Esophagus muscularis mucosa (tissue), 4 donors: ENCODE measurements around the gene RHBDF2. TPM values are rescaled to one million over a fixed set of nuclear protein-coding genes. Genes with fewer than 3 reads are reported as not detected.

Experiments
- total RNA-seq, 4 donors: library from RNA; depleted of rRNA; stranded (reverse); fragments of >200 nt; gene quantifications; one replicate each; pipeline versions ENCODE4 v1.1.0 to v1.2.1, GENCODE V29; 2016

RHBDF2 gene
- total RNA-seq, 4 donors from 2014 or later = 12.9 to 22.5 (median 15.4) TPM

Other genes with a start within 250 kb of the RHBDF2 start
- 10 to 100 TPM in 3 of 4 donors, 1 to 10 TPM in 1; 9.1 to 16.2 (median 12.4) TPM for gene UBALD2, start 236.1 kb downstream of the RHBDF2 start, total RNA-seq
- gene QRICH2, start 193.1 kb downstream of the RHBDF2 start, total RNA-seq = 1 to 10 TPM; 1.7 to 2.6 (median 2.1) TPM
- gene PRPSAP1, start 147.5 kb downstream of the RHBDF2 start, total RNA-seq = 10 to 100 TPM; 37.3 to 71.4 (median 50.4) TPM
- gene SPHK1, start 116.8 kb downstream of the RHBDF2 start, total RNA-seq = 10 to 100 TPM; 10.8 to 33.8 (median 16.5) TPM
- 10 to 100 TPM; 14.1 to 21.7 (median 19.0) TPM for gene UBE2O, start 48.3 kb downstream of the RHBDF2 start, total RNA-seq
- gene AANAT, start 33.8 kb downstream of the RHBDF2 start, total RNA-seq = not detected
- 10 to 100 TPM; 10.8 to 23.5 (median 20.7) TPM for gene CYGB, start 36.3 kb upstream of the RHBDF2 start, total RNA-seq
- gene PRCD, start 38.6 kb upstream of the RHBDF2 start, total RNA-seq = 1 to 10 TPM; 1.2 to 5.1 (median 3.8) TPM
- 10 to 100 TPM in 2 of 4 donors, 1 to 10 TPM in 2; 8.7 to 17.8 (median 13.3) TPM for gene ST6GALNAC2, start 84.4 kb upstream of the RHBDF2 start, total RNA-seq
- 1 to 10 TPM in 3 of 4 donors, under 1 TPM in 1; 0.83 to 4.9 (median 3.2) TPM for gene ST6GALNAC1, start 142.3 kb upstream of the RHBDF2 start, total RNA-seq
- 100 to 1,000 TPM; 405 to 422 (median 411) TPM for gene MXRA7, start 209.5 kb upstream of the RHBDF2 start, total RNA-seq
- 10 to 100 TPM; 29.5 to 54.5 (median 49.5) TPM for gene JMJD6, start 225.2 kb upstream of the RHBDF2 start, total RNA-seq
- 10 to 100 TPM; 18.3 to 29.7 (median 23.0) TPM for gene METTL23, start 225.4 kb upstream of the RHBDF2 start, total RNA-seq
- 100 to 1,000 TPM; 133 to 173 (median 157) TPM for gene SRSF2, start 235.9 kb upstream of the RHBDF2 start, total RNA-seq
- 10 to 100 TPM; 17.1 to 22.4 (median 18.8) TPM for gene MFSD11, start 236.7 kb upstream of the RHBDF2 start, total RNA-seq